ENCODE data around the gene TBKBP1.

The TBKBP1 gene

GRCh38 chr17:47693731-47694580 lies at the start of gene TBKBP1:
Gene TBKBP1, plus strand, starts transcription at chr17:47694161. Its CDS starts 1,952 bp downstream, at chr17:47696113.
- DNase-seq, result peak; percentile 66 to 68

DNA sequence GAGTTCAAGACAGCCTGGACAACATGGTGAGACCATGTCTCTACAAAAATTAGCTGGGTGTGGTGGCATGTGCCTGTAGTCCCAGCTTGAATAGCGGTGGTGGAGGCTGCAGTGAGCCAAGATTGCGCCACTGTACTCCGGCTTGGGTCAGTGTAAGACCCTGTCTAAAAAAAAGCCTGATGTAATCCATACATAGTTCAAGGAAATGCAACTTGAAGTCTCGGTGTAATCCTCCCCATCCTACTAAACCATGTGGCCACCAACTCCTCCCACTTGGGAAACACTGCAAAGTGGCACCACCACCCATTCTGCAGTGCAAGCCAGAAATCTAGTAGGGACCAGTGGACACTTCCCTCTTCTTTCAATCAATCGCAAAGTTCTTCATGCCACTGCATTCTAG lies 49.6 kb upstream of the TBKBP1 start:
- DNase-seq, result no peak

DNA sequence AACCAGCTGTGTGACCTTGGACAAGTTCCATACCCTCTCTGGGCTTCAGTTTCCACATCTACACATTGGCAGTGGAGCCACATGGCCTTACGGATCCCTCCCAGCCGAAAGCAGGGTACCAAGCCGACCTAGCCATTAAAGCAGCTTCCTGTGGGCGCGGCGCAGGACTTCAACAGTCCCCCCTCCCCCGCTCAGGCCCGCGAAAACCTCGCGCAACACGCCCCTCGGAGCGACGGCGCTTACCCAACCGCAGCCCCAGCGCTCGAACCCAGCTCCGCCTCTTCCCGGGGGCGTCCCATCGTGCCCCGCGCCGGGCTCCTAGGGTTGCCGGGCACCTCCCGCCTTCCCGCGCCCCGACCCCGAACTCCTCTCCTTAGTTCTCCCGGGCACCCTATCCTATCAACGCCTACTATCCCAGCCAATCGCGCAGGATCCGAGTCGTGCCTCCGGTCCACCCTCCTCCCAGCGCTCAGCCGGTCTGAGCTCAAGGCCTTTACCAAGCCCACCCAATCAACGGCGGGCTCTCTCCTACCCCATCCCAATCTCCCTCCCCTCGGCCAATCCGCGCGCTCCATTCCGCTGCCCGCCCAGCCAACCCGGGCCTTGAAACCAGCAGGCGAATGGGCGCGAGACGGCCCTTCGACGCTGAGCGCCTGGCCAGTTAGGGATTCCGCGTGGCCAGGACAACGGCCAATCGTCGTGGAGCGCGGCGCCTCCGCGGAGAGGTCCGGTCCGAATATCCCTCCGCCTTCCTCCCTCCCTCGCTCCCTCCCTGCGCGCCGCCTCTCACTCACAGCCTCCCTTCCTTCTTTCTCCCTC lies 44.6 kb upstream of the TBKBP1 start, which contains the start of gene KPNB1:
TSS of gene KPNB1 (plus strand) at position 767 of the 819 bp plus-strand sequence. CDS start 326 bp downstream, outside the sequence.
- DNase-seq, result peak; percentile 99

DNA sequence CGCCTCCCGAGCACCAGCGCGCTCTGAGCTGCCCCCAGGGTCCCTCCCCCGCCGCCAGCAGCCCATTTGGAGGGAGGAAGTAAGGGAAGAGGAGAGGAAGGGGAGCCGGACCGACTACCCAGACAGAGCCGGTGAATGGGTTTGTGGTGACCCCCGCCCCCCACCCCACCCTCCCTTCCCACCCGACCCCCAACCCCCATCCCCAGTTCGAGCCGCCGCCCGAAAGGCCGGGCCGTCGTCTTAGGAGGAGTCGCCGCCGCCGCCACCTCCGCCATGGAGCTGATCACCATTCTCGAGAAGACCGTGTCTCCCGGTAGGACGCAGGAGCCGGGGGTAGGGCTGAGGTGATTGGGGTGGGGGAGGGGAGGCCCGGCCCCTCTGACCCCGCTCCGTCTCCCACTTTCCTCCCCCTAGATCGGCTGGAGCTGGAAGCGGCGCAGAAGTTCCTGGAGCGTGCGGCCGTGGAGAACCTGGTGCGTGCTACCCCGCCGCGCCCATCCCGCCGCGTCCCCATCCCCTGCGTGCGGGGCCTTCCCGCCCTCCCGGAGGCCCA lies 43.9 kb upstream of the TBKBP1 start:
- DNase-seq, result peak; percentile 53 to 57

- DNase-seq, result peak; percentile 94 to 95
Observed at GRCh38 chr17:47650525-47651522, 43.1 kb upstream of the TBKBP1 start.

GRCh38 chr17:47651704-47652103 lies 42.3 kb upstream of the TBKBP1 start:
- no peak for DNase-seq

- DNase-seq, result no peak
Observed at GRCh38 chr17:47652570-47652969, 41.4 kb upstream of the TBKBP1 start.

DNA sequence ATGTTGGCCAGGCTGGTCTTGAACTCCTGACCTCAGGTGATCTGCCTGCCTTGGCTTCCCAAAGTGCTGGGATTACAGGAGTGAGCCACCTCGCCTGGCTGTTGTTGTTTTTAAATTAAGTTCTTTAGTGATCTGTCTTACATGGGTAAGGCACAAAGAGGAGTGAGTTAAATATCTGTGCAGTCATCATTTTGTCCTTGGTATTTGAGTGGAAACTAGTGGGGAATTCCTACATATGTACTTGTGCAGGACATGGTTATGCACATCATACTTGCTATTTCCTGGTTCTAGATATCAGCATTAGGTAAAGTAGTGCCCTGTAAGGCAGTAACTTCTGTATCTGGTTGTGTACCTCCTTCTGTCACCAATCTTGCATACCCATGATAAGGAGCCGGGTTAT lies 40.5 kb upstream of the TBKBP1 start:
- DNase-seq, result no peak

DNA sequence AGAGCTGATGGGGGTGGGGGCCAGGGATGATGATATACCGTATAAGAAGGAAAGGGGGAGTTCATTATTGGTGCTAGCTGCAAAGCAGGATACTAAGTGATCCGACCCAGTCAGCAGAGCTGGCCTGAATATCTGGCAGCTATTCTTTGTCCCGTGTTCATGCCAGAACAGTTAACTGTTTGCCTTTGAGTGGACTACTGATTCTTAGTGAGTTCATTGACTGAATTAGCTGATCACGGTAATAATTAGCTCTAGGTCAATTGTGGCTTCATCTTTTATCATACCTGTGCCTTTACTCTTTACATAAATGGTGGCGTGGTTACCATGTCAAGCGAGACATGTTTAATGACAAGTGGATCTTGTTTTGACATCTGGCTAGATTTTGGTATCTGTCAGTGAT lies 39.0 kb upstream of the TBKBP1 start:
- no peak for DNase-seq

- peak in 1 of 2 donors; percentile 57 for DNase-seq
Observed at GRCh38 chr17:47660064-47660492, 33.9 kb upstream of the TBKBP1 start.

- peak; percentile 59 to 80 for DNase-seq
Observed at GRCh38 chr17:47663912-47664623, 29.9 kb upstream of the TBKBP1 start.

DNA sequence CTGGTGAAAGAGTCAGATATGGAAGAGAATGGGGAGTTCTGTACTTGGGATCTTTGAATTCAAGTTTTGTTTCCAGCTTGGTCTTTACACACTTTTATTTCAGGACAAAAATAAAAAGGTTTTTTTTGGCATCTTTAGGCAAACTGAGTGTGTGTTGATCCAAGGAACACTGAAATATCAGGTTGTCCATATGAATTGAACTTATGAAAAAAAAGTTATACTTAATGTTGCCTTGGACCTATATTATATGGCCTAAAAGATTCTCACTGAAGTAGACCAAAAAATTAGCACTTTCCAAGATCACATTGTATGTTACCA lies 29.4 kb upstream of the TBKBP1 start:
- DNase-seq, result no peak

DNA sequence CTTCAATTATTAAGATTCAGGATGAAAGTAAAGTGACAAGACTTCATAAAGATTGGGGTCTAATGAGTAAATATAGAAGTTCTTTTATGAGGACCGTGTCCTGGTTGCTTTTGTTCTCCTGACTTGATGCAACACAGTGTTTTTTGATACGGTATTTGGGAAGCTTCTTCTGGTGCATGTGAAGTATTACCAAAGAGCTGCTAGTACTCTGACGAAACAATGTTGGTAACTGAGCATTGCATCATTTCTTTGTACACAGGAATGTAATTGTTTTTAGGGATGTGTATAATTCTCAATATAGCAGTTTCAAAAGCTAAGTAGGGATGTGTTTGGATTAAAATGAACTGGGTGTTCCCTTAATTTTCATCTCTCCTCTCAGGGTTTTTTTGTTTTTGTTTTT lies 28.3 kb upstream of the TBKBP1 start:
- DNase-seq, result no peak

DNA sequence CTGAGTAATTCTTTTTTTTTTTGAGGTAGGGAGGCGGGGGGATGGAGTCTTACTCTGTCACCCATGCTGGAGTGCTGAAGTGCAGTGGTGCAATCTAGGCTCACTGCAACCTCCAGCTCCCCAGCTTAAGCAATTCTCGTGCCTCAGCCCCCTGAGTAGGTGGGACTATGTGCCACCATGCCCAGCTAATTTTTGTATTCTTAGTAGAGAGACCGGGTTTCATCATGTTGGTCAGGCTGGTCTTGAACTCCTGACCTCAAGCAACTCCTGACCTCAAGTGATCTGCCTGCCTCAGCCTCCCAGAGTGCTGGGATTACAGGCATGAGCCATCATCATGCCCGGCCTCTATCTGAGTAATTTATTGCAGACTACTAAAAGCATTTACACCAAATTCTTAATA lies 24.9 kb upstream of the TBKBP1 start:
- no peak for DNase-seq

GRCh38 chr17:47670064-47670463 lies 23.9 kb upstream of the TBKBP1 start:
- no peak for DNase-seq

GRCh38 chr17:47674499-47674898 lies 19.5 kb upstream of the TBKBP1 start:
- DNase-seq, result no peak

- no peak for DNase-seq
Observed at GRCh38 chr17:47675380-47676198, 18.4 kb upstream of the TBKBP1 start.

- DNase-seq, result no peak
Observed at GRCh38 chr17:47676199-47676472, 17.8 kb upstream of the TBKBP1 start.

DNA sequence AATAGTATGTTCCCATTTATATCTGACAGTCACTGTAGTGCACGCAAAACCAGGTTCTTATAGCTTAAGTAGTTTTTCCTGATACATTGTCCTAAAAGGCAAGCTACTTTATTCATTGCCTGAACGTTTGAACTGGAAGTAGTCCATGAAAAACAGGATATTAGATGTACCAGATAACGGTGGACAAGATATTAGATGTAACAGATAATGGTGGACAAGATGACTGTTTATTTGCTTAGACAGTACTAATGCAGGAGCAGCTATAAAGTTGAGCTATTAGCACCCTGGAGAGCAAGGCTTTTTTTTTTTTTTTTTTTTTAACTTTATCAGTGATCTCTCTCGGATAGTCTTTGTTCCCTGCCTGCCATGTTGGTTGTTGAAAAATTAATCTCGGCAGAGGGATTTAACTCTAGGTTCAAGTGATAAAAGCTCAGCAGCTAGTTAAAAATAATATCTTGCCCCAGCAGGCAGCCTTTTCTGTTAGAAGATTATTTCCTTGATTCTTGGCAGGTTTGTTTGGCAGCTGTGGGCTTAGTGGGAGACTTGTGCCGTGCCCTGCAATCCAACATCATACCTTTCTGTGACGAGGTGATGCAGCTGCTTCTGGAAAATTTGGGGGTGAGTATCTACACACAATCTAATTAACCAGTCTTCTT lies 17.3 kb upstream of the TBKBP1 start:
- DNase-seq, result no peak

GRCh38 chr17:47678196-47678595 lies 15.8 kb upstream of the TBKBP1 start:
- no peak for DNase-seq

Data from CD4-positive, alpha-beta T cell treated with Interleukin-1 beta for 1 hour (primary cell).